Astrocyte of the cerebellum (primary cell): ENCODE results near the gene TSPEAR.
"Not testable (repeated sequence)": the region's sequence is repeated elsewhere in the genome, so short reads cannot be mapped to it uniquely, and the experiment has no call there.

Experiments used
- DNase-seq: peaks from one replicate; pipeline ENCODE4 v3.0.0-alpha.2; 2011; ENCODE audit warnings: low read depth
- H3K4me3 ChIP-seq: 2 replicates; pipeline ENCODE4 v1.5.1; 2011; ENCODE audit warnings: mild to moderate bottlenecking, low read depth, low read length, moderate library complexity
- in situ Hi-C: cut with HindIII; loops from 2 replicates; pipeline ENCODE4 v1.10.0; 2017; ENCODE audit warnings: low sequenced_read_pairs
- TF ChIP-seq, protein P1 (sequence below): IDR thresholded peaks from 2 replicates; pipeline ENCODE4 v1.5.1; 2012; ENCODE audit warnings: low read length, low read depth, moderate library complexity, mild to moderate bottlenecking; ENCODE audit errors: missing control alignments

The TSPEAR gene

DNA sequence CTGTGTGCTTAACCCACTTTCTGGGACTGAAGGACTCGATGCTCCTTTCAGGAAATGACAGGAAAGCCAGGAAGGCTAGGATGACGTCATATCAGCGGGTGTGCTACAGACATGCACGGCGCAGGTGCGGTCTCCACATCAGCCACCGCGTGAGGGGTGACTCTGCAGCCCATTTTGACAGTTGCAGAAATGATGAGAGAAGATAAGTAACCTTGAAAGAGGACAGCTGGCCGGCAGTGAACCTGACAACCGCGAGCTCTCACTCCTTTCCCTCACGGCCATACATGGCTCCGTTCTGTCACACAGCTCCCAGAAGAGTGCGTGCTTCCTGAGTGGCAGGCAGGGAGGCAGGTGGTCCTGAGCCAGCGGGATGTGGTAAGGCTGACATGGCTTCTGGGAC, 129.3 kb downstream of the TSPEAR start:
- TF ChIP-seq, protein P1, sequence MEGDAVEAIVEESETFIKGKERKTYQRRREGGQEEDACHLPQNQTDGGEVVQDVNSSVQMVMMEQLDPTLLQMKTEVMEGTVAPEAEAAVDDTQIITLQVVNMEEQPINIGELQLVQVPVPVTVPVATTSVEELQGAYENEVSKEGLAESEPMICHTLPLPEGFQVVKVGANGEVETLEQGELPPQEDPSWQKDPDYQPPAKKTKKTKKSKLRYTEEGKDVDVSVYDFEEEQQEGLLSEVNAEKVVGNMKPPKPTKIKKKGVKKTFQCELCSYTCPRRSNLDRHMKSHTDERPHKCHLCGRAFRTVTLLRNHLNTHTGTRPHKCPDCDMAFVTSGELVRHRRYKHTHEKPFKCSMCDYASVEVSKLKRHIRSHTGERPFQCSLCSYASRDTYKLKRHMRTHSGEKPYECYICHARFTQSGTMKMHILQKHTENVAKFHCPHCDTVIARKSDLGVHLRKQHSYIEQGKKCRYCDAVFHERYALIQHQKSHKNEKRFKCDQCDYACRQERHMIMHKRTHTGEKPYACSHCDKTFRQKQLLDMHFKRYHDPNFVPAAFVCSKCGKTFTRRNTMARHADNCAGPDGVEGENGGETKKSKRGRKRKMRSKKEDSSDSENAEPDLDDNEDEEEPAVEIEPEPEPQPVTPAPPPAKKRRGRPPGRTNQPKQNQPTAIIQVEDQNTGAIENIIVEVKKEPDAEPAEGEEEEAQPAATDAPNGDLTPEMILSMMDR = no peak

DNA sequence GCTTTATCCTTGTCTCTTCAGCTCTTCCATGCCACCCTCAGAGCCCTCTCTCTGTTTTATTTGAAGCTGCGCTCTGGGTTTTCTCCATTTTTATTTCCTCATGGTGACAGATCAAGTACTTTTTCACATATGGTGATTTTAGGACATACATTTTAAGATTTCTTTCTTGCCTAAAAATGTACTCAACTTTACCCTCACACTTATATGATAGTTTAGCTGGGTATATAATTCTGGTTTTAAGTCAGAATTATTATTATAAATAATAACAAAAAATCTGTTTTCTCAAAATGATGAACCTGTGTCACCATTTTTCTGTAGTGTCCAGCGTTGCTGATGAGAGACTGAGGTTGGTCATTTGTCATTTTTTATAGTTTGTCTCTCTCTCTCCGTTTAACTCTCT, 130.2 kb downstream of the TSPEAR start:
- no peak overlapping the region for H3K4me3 ChIP-seq
- TF ChIP-seq, protein P1 = no peak
- DNase-seq = no peak
- in situ Hi-C loops = no loop called here

More for the DNA sequence above, 129.3 kb downstream of the TSPEAR start:
- DNase-seq = no peak
- H3K4me3 ChIP-seq = no peak overlapping the region
- in situ Hi-C loops = no loop called here

DNA sequence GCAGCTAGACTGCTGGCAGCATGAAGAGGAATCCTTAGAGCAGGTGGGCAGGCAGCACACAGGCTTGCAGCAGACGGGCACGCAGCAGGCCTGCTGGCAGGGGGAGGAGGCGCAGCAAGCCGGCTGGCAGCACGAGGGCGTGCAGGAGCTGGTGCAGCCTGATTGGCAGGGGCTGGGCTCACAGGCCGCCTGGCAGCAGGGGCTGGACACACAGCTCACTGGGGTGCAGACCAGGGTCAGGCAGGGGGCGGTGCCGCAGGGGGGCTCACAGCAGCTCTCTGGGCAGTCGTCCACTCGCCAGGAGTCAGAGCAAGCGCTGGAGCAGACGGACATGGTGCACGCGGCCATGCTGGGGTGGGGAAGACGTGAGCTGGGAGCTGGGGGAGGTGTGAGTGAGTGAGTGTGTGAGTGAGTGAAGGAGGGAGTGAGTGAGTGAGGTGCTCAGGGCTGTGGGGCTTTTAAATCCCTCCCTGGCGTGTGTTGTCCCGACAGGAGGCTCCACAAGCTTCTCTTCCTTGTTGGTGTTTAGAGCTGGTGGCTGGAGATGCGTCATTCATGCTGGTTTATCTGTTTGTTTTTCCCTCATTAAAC, 131.0 kb downstream of the TSPEAR start, which contains the start of gene KRTAP10-5:
Gene KRTAP10-5 (minus strand): TSS at position 374 of the 591 bp plus-strand sequence. CDS start 26 bp downstream, at position 348.
- DNase-seq, in situ Hi-C loops, H3K4me3 ChIP-seq: not testable (repeated sequence)

DNA sequence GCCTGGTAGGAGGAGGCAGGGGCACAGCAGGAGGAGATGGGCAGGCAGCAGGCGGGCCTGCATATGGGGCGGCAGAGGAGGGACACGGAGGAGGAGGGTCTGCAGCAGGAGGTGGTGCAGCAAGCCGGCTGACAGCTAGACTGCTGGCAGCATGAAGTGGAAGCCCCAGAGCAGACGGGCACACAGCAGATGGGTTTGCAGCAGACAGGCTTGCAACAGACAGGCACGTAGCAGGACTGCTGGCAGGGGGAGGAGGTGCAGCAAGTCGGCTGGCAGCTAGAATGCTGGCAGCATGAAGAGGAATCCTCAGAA, 131.6 kb downstream of the TSPEAR start:
- TF ChIP-seq, protein P1 = no peak
- H3K4me3 ChIP-seq = no peak overlapping the region
- in situ Hi-C loops = no loop called here
- DNase-seq = no peak

DNA sequence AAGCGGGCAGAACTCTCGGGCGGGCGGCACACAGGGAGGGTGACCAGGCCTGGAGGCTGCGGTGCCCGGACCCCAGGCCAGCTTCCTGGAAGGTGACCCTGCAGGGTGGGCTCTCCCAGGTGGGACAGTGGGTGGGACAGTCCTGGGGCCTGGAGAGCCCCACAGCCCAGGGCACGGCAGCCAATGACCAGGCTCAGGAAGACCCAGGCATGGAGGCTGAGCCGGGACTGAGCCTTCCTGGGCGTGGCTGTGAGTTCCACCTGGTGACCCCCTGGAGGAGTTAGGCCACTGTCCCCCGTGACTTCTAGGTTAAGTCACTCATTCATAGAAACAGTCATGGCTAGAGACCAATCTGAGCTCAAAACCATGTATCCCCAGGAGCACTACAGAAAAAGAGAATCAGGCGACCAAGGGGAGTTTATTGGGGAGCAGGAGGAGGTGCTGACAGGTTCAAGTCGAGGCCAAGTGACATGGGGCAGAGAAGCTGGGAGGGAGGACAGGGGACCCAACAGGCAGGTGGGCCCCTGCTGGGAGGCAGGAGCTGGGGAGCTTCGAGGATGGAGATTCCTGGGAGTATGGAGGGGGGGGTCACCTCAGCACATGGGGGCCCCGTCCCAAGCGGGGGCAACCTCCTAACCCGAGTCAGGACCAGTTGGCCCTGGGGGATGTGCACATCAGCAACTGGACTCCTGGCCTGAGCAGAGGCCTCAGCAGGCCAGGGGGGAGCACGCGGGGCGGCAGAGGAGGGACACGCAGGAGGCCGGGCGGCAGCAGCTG, 132.1 kb downstream of the TSPEAR start:
- H3K4me3 ChIP-seq = no peak overlapping the region
- TF ChIP-seq, protein P1 = no peak
- DNase-seq = no peak
- in situ Hi-C loops = no loop called here

DNA sequence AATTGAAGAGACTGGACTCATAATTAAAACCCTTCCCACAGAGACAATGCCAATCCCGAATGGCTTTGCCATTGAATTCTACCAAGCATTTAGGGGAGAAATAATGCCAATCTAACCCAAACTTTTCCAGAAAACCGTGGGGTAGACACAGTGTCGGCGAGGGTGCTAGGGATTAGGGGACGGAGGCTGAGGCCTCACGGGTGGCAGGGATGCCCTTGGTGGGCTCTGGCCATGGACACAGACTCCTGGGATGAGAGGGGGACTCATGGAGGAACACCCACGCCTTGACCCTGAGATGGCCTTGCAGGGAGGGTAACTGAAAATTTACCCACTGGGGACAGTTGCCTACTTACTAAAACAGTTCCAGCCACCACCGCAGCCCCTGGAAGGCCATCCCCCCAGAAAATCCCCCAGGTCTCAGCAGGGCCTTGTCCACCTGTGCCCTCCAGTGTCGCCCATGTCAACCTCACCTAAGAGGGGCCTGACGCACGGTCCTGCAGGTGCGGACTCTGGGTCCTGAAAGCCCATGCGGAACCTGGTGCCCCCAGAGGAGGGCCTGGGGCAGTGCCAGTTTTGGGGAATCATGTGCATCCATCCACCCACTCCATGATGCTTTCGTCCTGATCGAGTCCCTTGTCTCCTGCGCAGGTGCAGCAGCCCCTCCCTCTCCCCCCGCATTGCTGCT, 132.9 kb downstream of the TSPEAR start:
- H3K4me3 ChIP-seq = no peak overlapping the region
- DNase-seq = no peak
- TF ChIP-seq, protein P1 = no peak
- in situ Hi-C loops = no loop called here

DNA sequence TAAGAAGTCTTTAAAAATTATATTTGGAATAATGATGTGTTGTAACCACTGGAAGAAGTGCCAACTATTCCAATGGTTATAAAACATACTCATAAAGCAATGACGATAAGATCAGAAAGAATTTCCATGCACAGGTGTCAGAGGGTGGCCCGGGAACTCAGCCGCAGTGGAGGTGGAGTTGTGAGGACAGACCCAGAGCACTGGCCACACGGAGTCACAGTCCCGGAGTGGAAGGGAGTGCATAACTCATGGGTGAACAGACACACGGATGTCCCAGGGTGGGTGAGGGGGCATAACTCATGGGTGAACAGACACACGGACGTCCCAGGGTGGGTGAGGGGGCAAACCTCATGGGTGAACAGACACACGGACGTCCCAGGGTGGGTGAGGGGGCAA, 135.3 kb downstream of the TSPEAR start:
- TF ChIP-seq, protein P1 = no peak
- in situ Hi-C loops = no loop called here
- no peak overlapping the region for H3K4me3 ChIP-seq
- DNase-seq = no peak
